ENCODE data around the gene KRT74.

KRT74 gene

GRCh38 chr12:52608826-52609630 is 35.4 kb upstream of the KRT74 start:
- DNase-seq (ENCODE audit: low read depth): no peak
- TF ChIP-seq CTCF (IDR thresholded peaks at IDR 0.05; ENCODE audit: insufficient read depth, low read depth, low read length, missing control alignments): no peak
- no peak overlapping the region for H3K4me3 ChIP-seq (ENCODE audit: low read depth, low read length)

- no peak overlapping the region for H3K4me3 ChIP-seq (ENCODE audit: low read depth, low read length)
- no peak for DNase-seq (ENCODE audit: low read depth)
- no peak for TF ChIP-seq CTCF (IDR thresholded peaks at IDR 0.05; ENCODE audit: insufficient read depth, low read depth, low read length, missing control alignments)
Observed at GRCh38 chr12:52608161-52608560, 34.5 kb upstream of the KRT74 start.

- no peak for DNase-seq (ENCODE audit: low read depth)
- TF ChIP-seq CTCF (IDR thresholded peaks at IDR 0.05; ENCODE audit: insufficient read depth, low read depth, low read length, missing control alignments): no peak
- H3K4me3 ChIP-seq (ENCODE audit: low read depth, low read length): no peak overlapping the region
Observed at GRCh38 chr12:52607314-52607713, 33.7 kb upstream of the KRT74 start.

GRCh38 chr12:52606581-52607218 is 33.1 kb upstream of the KRT74 start:
- TF ChIP-seq CTCF (IDR thresholded peaks at IDR 0.05; ENCODE audit: insufficient read depth, low read depth, low read length, missing control alignments): no peak
- no peak for DNase-seq (ENCODE audit: low read depth)
- no peak overlapping the region for H3K4me3 ChIP-seq (ENCODE audit: low read depth, low read length)

- no peak overlapping the region for H3K4me3 ChIP-seq (ENCODE audit: low read depth, low read length)
- DNase-seq (ENCODE audit: low read depth): no peak
- no peak for TF ChIP-seq CTCF (IDR thresholded peaks at IDR 0.05; ENCODE audit: insufficient read depth, low read depth, low read length, missing control alignments)
Observed at GRCh38 chr12:52606096-52606495, 32.5 kb upstream of the KRT74 start.

GRCh38 chr12:52605542-52605941 is 31.9 kb upstream of the KRT74 start:
- H3K4me3 ChIP-seq (ENCODE audit: low read depth, low read length): no peak overlapping the region
- TF ChIP-seq CTCF (IDR thresholded peaks at IDR 0.05; ENCODE audit: insufficient read depth, low read depth, low read length, missing control alignments): no peak
- no peak for DNase-seq (ENCODE audit: low read depth)
